GM12874 (cell line): ENCODE results near the gene MEGF9.

Experiments used
- TF ChIP-seq, protein P1 (sequence below): IDR thresholded peaks from 2 replicates; pipeline ENCODE4 v1.5.1; 2011; ENCODE audit warnings: low read depth, mild to moderate bottlenecking, control low read depth, low read length, moderate library complexity; ENCODE audit not compliant: insufficient read depth

MEGF9 gene

DNA sequence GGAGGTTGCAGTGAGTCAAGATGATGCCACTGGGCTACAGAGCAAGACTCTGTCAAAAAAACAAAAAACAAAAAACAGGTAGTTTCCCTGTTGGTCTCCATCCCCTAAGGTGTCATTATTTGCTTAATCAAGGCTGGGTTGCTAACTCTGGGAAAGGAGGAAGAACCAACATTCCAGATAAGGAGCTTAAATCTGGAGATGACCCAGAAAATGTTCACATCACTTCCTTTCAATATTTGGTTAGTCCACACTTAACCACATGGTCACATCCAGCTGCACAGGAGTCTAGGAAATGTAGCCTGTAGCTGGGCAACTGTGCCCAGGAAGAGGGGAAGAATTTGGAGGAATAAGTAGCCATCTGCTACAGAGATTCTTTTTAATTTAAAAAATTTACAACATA is 25.9 kb upstream of the MEGF9 start:
- TF ChIP-seq, protein P1, sequence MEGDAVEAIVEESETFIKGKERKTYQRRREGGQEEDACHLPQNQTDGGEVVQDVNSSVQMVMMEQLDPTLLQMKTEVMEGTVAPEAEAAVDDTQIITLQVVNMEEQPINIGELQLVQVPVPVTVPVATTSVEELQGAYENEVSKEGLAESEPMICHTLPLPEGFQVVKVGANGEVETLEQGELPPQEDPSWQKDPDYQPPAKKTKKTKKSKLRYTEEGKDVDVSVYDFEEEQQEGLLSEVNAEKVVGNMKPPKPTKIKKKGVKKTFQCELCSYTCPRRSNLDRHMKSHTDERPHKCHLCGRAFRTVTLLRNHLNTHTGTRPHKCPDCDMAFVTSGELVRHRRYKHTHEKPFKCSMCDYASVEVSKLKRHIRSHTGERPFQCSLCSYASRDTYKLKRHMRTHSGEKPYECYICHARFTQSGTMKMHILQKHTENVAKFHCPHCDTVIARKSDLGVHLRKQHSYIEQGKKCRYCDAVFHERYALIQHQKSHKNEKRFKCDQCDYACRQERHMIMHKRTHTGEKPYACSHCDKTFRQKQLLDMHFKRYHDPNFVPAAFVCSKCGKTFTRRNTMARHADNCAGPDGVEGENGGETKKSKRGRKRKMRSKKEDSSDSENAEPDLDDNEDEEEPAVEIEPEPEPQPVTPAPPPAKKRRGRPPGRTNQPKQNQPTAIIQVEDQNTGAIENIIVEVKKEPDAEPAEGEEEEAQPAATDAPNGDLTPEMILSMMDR = no peak

DNA sequence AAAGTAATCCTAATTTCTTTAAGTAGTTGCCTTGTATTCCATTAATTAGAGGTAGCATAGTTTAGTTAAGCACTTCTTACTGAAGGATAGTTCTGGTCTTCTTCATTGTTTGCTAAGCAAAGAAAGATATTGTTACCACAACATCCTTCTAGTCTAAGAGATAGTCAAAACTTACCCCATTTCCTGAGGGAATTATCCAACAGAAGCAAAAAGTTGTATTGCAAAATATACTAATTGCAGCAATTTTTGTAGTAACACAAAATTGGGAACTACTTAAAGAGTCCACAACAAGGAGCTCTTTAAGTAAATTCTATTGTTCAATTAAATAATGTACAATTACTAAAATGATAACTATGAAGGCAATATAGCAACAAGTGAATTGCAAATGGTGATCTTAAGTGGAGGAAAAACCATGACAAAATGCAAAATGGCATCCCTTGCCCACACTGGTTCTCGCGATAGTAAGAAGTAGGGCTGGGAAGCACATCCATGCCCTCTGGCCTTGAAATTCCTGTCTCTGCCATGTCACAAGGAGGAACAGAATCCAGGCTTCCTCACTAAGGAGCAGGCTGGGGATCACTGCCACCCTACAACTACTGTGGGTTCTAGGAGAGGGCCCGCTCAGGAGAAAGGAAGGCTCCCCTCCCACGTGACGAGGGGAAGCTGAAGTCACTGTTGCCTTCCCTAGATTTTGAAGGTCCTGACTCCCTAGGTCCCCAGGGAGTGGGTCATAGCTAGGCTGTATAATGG is 23.3 kb upstream of the MEGF9 start:
- TF ChIP-seq, protein P1 = no peak

DNA sequence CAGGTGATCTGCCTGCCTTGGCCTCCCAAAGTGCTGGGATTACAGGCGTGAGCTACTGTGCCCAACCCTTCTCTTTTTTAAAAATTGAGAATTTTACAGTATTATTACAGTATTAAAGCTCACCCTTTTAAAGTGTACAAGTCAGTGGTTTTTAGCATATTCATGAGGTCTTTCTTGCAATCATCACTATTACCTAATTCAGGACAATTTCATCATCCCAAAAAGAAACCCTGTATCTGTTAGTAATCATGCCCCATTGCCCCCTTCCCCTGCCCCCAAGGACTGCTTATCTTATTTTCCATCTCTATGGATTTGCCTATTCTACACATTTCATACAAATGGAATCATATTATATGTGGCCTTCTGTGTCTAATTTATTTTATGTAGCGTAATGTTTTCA is 22.6 kb upstream of the MEGF9 start:
- TF ChIP-seq, protein P1 = no peak

DNA sequence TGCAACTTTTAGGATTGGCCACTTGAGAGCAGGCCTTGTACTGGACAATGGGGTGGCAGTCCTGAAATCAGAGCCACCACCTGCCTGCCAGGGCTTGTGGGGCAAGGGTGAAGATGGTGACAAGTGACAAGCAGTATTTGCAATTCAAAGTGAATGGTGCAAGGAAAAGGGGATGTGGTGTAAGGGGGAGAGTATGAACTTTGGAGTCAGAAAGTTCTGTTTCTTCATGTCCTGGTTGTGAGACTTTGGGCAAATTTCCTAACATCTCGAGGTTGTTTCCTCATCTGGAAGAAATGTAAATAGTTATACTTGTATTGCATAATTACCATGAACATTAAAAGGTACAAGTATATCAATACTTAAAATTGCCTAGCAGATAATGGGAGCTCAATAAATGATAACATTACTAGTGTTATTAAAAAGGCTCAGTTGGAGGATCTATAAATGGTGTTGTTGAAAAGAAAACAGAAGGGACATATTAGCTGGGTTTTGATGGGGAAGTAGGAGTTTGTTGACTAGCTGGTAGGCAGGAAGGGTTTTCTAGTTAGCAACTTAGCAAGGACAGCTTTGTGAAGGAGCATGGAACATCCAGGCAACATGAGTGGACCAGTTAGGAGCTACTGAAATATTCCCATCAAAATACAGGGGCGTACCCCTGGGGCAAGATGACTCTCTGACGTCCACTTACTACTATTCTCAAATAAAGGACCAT is 21.3 kb upstream of the MEGF9 start:
- TF ChIP-seq, protein P1 = no peak

DNA sequence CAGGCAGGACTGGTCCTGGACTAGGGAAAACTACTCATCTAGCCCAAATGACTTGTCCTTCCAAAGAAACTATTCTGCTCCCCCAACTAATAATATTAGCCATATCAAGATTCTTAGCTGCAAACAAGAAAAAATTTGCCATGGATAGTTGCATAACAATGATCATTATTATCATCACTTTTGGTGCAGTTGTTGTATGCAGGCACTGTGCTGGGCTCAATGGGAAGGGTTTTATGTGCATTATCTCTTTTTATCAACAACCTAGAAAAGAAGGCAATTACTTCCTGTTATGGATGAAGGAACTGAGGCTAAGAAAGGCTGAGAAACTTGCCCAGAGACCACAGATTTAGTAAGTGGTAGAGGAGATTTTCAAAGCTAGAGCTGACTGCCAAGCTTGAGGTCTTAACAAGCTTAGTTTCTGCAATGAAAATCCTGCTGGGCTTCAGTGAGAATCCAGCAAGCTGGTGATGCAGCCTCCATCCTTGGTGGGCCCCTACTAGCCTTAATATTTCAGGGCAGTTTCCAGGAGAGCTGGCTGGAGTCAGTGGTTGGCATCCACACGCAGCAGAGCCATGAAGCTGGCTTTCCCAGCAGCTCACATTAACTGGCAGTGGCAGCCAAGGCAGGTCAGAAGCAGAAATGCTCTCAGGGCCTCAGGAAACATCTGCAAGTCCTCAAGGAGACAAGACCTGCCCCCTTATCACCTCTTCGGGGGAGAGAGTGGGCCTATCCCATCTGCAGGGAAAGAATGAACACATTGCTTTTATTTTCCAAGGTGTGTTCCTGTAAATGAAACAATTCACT is 20.5 kb upstream of the MEGF9 start:
- TF ChIP-seq, protein P1 = no peak

DNA sequence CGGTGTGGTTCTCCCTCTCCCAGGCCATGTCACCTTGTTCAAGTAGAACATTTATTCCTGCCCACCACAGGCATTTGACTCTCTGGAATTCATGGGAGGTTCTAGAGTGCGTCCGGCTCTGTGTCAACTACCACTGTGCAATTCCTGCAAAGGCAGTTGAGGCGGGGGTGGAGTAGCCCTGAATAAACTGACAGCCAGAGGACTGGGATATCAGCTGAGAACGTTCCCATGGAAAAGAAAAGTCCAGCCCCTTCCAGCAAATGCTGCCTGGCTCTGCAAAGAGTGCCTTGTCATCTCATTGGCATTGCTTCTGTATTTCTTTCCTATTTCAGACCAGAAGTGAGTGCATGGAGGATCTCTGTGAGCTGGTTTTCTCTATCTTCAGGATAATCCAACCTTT is 18.9 kb upstream of the MEGF9 start:
- TF ChIP-seq, protein P1 = no peak
